RWPE1 (cell line): ENCODE results near the gene FAM162A.

Experiments
- CTCF ChIA-PET: fragments of 350-600 bp; sonication (Branson Sonifier 250); formaldehyde crosslinking; extraction: SDS; loops from one replicate; lab custom pipeline; 2021; lab: Yijun Ruan, JAX
- POLR2A ChIA-PET: fragments of 400-600 bp; formaldehyde crosslinking; extraction: SDS; loops from one replicate; lab custom pipeline; 2020; ENCODE audit warnings: antibody characterized with exemption; ENCODE audit not compliant: low non-redundant PET; lab: Yijun Ruan, JAX
- DNase-seq: peaks from one replicate; pipeline ENCODE4 v3.0.0; 2012; ENCODE audit warnings: low spot score
- H3K27ac ChIP-seq: fragments of 450-650 bp; 2 replicates; pipeline ENCODE4 v1.5.1; 2017
- CTCF ChIP-seq: fragments of 450-650 bp; conservative IDR thresholded peaks from 2 replicates; pipeline ENCODE4 v1.5.1; 2017; ENCODE audit warnings: low read depth, mild to moderate bottlenecking

FAM162A gene

DNA sequence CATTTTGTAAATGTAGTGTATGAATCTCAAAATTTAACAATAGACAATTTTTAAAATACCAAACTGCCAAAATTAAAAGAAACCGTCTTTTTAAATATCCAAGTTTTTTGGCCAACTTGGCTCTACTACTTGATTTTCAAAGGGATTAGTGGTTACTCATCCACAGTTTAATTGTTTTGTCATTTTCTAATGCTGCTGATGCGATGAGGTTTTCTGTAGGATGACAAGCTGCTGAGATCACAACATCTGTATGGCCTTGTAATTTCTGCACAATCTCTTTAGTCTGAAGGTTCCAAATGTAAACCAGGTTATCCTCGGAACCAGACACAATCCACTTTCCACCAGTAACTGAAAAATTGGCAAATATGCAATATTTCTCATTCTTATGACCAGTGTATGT lies 30.4 kb downstream of the FAM162A start:
- H3K27ac ChIP-seq = no peak overlapping the region
- CTCF ChIA-PET = no interaction called here

DNA sequence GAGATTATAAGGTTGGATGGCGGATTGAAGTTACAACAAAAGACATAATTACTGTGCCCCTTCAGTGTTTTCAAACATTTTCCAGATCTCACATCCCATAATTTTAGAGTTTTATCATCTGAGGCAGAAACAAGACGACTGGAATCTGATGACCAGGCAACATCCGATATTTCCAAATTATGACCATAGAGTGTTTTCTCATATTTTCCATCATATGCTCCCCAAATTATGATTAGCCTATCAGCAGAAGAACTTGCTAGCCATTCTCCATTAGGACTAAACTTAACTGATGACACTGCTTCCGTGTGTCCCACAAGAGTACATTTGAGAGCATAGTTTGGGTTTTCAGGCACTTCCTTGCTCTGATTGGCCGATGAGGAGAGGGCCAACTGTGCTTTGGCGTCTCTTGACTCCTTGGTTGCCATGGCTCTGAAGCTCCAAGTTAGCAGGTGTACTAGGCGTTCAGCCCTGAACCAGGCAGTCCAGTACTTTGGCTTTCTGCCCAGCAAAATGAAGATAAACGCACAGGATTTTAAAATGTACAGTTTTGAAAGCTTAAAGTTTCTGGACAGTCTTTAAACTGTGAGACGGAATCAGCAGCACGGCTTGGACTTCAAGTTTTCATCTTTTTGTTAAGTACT lies 31.2 kb downstream of the FAM162A start:
- POLR2A ChIA-PET = interaction anchor here (0.6 kb wide), 1 partner anchor 374 kb away, joined by 4 read pairs; no protein-coding TSS in a partner anchor
- peak overlapping the region; percentile 91 for H3K27ac ChIP-seq
- CTCF ChIA-PET = interaction anchor here (0.6 to 1.7 kb wide), 2 partner anchors 22 to 273 kb away, joined by 3 to 8 read pairs; no protein-coding TSS in a partner anchor
- DNase-seq = peak; percentile 64
- no peak for TF ChIP-seq CTCF

More for the DNA sequence above, 30.4 kb downstream of the FAM162A start:
- DNase-seq = no peak
- POLR2A ChIA-PET = no interaction called here
- no peak for TF ChIP-seq CTCF

DNA sequence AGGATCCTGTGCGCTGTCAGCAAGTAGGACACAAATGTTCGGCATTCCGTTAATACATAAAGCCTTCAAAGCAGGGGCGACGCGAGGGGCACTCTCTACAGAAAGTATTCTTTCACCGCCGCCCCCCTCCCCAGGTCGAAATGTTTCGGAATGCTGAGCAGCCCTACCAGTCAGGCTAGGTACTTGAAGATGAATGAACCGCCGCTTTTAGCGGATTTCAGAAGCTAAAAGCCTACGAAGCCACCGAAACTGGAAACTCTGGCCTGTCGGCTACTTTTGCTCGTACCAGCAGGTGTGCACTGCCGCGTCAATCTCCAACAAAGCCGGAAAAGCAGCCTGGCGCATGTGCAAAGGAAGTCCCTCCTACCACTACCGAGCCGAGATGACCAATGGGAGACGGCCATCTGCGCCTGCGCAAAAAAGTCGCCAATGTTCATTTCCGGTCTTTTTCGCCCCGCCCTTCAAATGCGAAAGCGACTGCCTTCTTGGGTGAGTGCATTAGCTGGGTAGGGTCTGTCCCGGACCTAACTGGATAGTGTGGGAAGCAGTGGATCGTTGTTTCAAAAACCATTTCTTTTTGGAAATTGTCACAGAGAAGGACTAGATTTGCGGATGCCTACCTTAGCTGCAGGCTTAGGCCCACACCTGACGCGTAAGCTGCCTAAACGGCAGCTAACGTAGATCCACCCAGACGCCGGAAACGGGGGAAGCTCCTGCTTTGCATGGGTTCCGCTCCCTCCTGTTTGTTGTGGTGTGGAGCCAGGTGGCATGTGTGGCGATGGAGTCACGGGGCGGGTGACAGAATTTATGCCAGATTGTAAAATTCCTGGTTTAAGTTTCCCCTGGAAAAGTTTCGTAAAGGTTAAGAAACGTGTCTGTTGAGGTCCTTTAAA lies 32.0 kb downstream of the FAM162A start, which contains the start of gene WDR5B:
Gene WDR5B, minus strand, starts transcription at position 301 of the 893 bp plus-strand sequence. CDS start 534 bp downstream, outside the sequence.
- TF ChIP-seq CTCF = no peak
- peak; percentile 100 for DNase-seq
- POLR2A ChIA-PET = interaction anchor here (0.5 to 0.7 kb wide), 3 partner anchors 32 to 1170 kb away, joined by 3 to 4 read pairs (median 3); partner anchors contain the start of gene FAM162A
- peak within 1 kb of the TSS; percentile 91 for H3K27ac ChIP-seq
- CTCF ChIA-PET = interaction anchor here (0.6 to 1.7 kb wide), 2 partner anchors 23 to 272 kb away, joined by 3 to 8 read pairs; no protein-coding TSS in a partner anchor

DNA sequence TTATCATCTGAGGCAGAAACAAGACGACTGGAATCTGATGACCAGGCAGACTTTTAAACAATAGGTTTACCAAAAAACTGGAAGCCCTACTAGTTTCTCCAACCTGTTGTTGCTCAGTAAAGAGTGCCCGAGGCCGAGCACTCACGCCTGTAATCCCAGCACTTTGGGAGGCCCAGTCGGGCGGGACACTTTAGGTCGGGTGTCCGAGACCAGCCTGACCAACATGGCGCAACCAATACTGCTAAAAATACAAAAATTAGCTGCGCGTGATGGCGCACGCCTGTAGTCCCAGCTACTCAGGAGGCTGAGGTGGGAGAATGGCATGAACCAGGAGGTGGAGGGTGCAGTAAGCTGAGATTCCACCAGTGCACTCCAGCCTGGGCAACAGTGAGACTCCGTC lies 33.0 kb downstream of the FAM162A start:
- CTCF ChIA-PET = interaction anchor here (1.7 kb wide), 1 partner anchor 24 kb away, joined by 8 read pairs; no protein-coding TSS in a partner anchor
- no peak for DNase-seq
- TF ChIP-seq CTCF = no peak
- POLR2A ChIA-PET = no interaction called here
- H3K27ac ChIP-seq = peak overlapping the region; percentile 91

GRCh38 chr3:122421101-122421500 lies 37.1 kb downstream of the FAM162A start:
- TF ChIP-seq CTCF = no peak

GRCh38 chr3:122421836-122422235 lies 37.9 kb downstream of the FAM162A start:
- no peak for DNase-seq
- TF ChIP-seq CTCF = no peak
- ChIA-PET POLR2A (interaction anchor here (0.6 kb wide), 1 partner anchor 894 kb away, joined by 3 read pairs; no protein-coding TSS in a partner anchor), CTCF (interaction anchor here (0.7 to 1.0 kb wide), 2 partner anchors 29 to 68 kb away, joined by 3 read pairs; no protein-coding TSS in a partner anchor)
- no peak overlapping the region for H3K27ac ChIP-seq

More at GRCh38 chr3:122421101-122421500, 37.1 kb downstream of the FAM162A start:
- CTCF ChIA-PET = interaction anchor here (0.6 to 0.9 kb wide), 4 partner anchors 20 to 468 kb away, joined by 3 to 5 read pairs (median 3); no protein-coding TSS in a partner anchor
- no peak overlapping the region for H3K27ac ChIP-seq
- no peak for DNase-seq
- POLR2A ChIA-PET = interaction anchor here (0.6 kb wide), 1 partner anchor 893 kb away, joined by 3 read pairs; no protein-coding TSS in a partner anchor
